ENCODE results near the gene TMOD4. TPM values are rescaled to one million over a fixed set of nuclear protein-coding genes. Genes with fewer than 3 reads are reported as not detected.
A peak's percentile ranks its signal among the peaks of the same experiment; 100 is the strongest.
"Not testable (repeated sequence)": the region's sequence is repeated elsewhere in the genome, so short reads cannot be mapped to it uniquely, and the experiment has no call there.

Gene TMOD4
- total RNA-seq, 4 donors from 2014 or later, result 1.9 TPM; not detected in 3

DNA sequence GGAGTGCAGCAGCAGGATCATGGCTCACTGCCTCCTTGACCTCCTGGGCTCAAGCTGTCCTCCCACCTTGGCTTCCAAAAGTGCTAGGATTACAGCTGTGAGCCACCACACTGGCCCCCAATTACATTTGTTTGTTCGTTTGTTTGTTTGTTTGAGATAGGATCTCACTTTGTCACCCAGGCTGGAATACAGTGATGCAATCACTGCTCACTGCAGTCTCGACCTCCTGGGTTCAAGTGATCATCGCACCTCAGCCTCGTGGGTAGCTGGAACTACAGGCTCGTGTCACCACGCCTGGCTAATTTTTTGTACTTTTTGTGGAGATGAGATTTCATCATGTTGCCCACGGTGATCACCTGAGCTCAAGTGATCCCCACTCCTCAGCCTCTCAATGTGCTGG lies 16.3 kb upstream of the TMOD4 start:
- no peak for DNase-seq (ENCODE audit: low spot score)
- TF ChIP-seq, protein P1, sequence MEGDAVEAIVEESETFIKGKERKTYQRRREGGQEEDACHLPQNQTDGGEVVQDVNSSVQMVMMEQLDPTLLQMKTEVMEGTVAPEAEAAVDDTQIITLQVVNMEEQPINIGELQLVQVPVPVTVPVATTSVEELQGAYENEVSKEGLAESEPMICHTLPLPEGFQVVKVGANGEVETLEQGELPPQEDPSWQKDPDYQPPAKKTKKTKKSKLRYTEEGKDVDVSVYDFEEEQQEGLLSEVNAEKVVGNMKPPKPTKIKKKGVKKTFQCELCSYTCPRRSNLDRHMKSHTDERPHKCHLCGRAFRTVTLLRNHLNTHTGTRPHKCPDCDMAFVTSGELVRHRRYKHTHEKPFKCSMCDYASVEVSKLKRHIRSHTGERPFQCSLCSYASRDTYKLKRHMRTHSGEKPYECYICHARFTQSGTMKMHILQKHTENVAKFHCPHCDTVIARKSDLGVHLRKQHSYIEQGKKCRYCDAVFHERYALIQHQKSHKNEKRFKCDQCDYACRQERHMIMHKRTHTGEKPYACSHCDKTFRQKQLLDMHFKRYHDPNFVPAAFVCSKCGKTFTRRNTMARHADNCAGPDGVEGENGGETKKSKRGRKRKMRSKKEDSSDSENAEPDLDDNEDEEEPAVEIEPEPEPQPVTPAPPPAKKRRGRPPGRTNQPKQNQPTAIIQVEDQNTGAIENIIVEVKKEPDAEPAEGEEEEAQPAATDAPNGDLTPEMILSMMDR (IDR thresholded peaks at IDR 0.05), result no peak
- no peak for ATAC-seq (ENCODE audit: low FRiP score)

DNA sequence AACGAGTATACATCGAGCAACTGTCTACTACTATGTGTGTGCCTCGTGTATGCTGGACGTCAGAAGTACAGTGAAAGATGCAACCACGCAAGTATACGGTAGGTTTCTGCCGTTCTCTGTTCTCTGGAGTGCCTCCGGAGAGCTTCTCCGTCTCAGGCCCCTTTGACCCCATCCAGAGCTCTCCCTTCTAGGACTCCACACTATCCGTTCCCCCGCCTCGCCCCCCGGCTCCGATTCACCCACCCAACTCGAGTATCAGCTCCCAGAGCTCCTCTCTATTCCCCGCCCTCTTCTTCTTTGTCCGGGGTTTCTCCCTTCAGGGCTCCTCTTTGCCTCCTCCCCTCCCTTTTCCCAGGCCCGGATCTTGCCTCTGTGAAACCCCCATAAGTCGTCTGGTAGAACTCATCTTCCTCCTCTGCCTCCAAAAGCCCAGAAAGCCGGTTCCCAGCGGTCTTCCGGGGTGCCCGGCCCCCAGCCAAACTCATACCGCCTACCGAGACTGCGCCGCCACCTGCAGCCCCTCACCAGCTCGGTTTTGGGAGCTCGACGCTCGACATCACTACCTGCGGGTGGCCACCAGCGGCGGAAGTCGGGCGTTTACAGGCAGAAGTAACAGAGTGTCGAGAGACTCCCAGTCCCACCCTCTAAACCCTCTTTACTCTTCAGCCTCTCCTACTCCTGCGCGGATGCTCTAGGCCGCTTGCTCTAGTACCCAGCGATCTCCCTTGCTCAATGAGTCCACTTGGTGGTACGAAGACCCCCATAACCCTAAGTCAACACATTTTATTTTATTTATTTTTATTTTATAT lies 14.1 kb upstream of the TMOD4 start, which contains the start of gene VPS72:
Gene VPS72 (minus strand): TSS at position 561 of the 809 bp plus-strand sequence. CDS start 76 bp downstream, at position 485.
- ATAC-seq (ENCODE audit: low FRiP score) (peak; percentile 93), DNase-seq (ENCODE audit: low spot score) (peak; percentile 65)
- TF ChIP-seq, protein P1 (IDR thresholded peaks at IDR 0.05), result no peak

DNA sequence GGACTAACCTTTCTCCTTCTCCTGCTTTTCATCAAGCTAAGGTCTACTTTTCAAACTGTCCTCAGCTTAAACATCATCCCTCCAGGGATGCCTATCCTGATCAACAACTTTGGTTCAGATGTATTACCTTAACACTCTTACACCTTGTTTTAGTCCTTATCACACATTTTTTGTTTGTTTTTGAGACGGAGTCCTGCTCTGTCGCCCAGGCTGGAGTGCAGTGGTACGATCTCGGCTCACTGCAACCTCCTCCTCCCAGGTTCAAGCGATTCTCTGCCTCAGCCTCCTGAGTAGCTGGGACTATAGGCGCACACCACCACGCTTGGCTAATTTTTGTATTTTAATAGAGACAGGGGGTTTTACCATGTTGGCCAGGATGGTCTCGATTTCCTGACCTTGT lies 12.9 kb upstream of the TMOD4 start:
- ATAC-seq (ENCODE audit: low FRiP score), result not testable (repeated sequence)

DNA sequence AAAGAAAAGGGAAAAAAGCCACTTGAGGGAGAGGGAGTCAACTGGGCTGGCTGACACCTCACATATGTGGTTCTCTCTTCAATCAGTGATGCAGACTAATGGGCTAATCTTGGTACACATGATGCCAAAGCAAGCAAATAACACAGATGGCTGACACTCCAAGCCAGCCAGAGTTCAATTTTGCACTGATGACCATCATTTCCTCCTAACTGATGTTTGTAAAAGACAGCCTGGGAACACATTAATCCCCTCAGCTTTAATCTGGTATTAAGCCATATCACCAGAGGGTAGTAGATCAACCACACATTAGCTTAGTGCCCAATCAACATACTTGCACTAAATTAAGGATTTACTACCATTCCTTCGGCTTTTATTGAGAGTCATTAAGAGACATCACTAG lies 11.4 kb upstream of the TMOD4 start:
- TF ChIP-seq, protein P1 (IDR thresholded peaks at IDR 0.05), result no peak
- ATAC-seq (ENCODE audit: low FRiP score), result no peak
- no peak for DNase-seq (ENCODE audit: low spot score)

More for the DNA sequence above, 12.9 kb upstream of the TMOD4 start:
- DNase-seq (ENCODE audit: low spot score), result not testable (repeated sequence)

DNA sequence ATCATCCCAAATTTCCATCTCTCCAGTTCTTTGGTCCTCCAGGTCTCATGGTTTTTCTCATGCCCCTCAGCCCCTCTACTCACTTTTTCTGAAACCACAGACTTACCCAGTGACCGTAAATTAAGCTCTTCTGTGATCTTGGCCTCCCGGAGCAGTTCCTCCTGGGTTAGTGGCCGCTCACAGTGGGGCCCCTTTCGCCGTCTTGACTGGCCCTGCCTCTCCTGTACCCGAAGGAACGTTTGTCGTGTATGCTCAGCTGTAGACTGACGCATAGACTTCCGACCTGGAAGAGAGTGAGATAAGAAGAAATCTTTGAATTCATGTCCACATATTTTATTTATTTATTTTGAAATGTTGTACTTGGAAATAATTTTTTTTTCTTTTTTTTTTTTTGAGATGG lies 8.4 kb upstream of the TMOD4 start:
- DNase-seq (ENCODE audit: low spot score) (no peak), ATAC-seq (ENCODE audit: low FRiP score) (no peak)
- TF ChIP-seq, protein P1 (IDR thresholded peaks at IDR 0.05), result no peak

DNA sequence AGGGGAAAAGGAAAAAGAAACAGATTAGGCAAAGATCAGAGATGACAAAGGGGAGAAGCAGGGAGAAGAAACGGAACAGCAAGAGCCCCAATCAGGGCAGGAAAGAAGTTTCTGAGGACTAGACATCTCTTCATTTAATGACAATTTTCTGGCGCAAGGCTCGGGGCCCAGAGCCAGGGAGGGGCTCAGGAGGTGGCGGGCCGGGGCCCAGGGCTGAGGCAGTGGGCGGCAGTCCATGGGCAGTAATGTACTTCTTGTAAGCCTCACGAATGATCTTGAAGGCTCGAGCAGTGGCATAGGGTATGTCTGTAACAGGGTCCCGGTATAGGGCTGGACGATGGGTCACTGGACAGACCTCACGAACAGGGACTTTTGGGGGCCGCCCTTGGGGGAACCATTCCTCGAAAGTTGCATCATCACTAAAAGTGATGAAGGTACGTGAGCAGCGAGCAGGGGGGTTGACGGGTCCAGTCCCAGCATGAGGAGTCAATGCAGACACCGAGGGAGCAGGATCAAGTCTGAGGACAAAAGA lies 799 bp upstream of the TMOD4 start:
- TF ChIP-seq, protein P1 (IDR thresholded peaks at IDR 0.05), result no peak
- no peak for DNase-seq (ENCODE audit: low spot score)
- ATAC-seq (ENCODE audit: low FRiP score), result no peak

DNA sequence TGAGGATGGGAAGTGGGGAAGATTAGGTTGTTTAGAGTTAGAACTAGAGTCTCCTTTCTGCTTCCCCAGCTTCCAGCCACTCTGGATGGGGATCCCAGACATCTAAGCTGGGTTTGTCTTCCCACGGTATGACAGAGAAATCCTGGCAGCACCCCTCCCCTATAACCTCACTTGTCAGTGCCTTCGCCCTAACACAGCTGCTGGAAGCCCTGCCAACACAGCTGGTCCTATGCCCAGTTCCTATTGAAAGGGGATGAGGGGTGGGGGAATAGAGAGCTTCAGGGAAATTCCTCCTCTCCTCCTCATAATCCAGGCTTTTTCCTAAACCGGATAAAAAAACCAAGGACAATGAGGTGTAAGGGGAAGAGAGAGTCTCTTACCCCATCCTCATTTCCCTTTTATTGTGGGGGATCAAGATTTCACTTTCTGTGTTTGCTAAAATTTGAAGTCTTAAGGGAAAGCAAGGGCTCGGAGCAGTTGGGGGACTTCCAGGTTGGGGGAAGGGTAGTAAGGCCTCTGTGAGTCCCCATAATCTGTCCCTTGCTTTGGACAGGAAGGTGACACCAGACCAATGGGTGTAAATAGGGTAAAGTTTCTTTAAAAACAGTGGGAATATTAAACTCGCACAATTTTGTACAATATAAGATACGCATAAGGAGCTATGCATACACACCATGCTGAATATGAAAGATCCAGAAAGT lies 590 bp downstream of the TMOD4 start:
- DNase-seq (ENCODE audit: low spot score) (no peak), ATAC-seq (ENCODE audit: low FRiP score) (no peak)
- TF ChIP-seq, protein P1 (IDR thresholded peaks at IDR 0.05), result no peak
